Skeletal muscle tissue (tissue), 4 donors: ENCODE data around the gene COBLL1. TPM values are rescaled to one million over a fixed set of nuclear protein-coding genes. Genes with fewer than 3 reads are reported as not detected.
"Not testable (repeated sequence)": the region's sequence is repeated elsewhere in the genome, so short reads cannot be mapped to it uniquely, and the experiment has no call there.

Experiments
- H3K27ac ChIP-seq: one replicate; pipeline ENCODE4 v1.7.0; 2013; ENCODE audit warnings: mild to moderate bottlenecking, low read depth, low read length, inconsistent platforms
- H3K27me3 ChIP-seq, 3 donors: one replicate each; pipeline ENCODE4 v1.7.0; 2013; ENCODE audit warnings: low read length in 3 of 3; ENCODE audit not compliant: control insufficient read depth in 3 of 3, insufficient read depth in 3 of 3
- H3K36me3 ChIP-seq, 3 donors: one replicate each; pipeline ENCODE4 v1.7.0; 2013; ENCODE audit warnings: low read length in 3 of 3; ENCODE audit not compliant: control insufficient read depth in 3 of 3, insufficient read depth in 3 of 3
- H3K4me1 ChIP-seq, 3 donors: one replicate each; pipeline ENCODE4 v1.7.0; 2013; ENCODE audit warnings: low read length in 3 of 3, mild to moderate bottlenecking in 3 of 3; ENCODE audit not compliant: control insufficient read depth in 3 of 3, insufficient read depth in 3 of 3
- H3K4me3 ChIP-seq, 3 donors: one replicate each; pipeline ENCODE4 v1.7.0; 2013; ENCODE audit warnings: low read length in 3 of 3
- H3K9ac ChIP-seq, 3 donors: one replicate each; pipeline ENCODE4 v1.7.0; 2013; ENCODE audit warnings: low read length in 3 of 3, mild to moderate bottlenecking in 3 of 3, moderate library complexity in 2 of 3, low read depth in 1 of 3
- H3K9me3 ChIP-seq, 3 donors: one replicate each; pipeline ENCODE4 v1.7.0; 2013; ENCODE audit warnings: low read length in 3 of 3; ENCODE audit not compliant: control insufficient read depth in 3 of 3
- total RNA-seq: library from RNA; depleted of rRNA; stranded (reverse); fragments of >200 nt; gene quantifications from one replicate; pipeline ENCODE4 v1.2.3, GENCODE V29; 2014
- donor health status: Osteomylitis.

COBLL1 gene
- total RNA-seq, 1 donor from 2014 or later = 11.0 TPM

DNA sequence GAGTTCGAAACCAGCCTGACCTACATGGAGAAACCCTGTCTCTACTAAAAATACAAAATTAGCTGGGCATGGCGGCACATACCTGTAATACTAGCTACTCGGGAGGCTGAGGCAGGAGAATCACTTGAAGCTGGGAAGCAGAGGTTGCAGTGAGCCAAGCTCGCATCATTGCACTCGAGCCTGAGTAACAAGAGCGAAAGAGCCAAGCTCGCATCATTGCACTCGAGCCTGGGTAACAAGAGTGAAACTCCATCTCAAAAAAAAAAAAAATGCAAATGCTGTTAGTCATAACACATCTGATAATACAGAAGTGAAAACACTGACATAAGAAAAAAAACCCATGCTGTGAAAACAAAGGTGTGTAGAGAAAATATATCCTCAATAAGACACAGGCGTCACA, 80.4 kb downstream of the COBLL1 start:
- H3K9ac ChIP-seq, H3K27me3 ChIP-seq, H3K4me3 ChIP-seq, H3K4me1 ChIP-seq, H3K36me3 ChIP-seq, H3K27ac ChIP-seq, H3K9me3 ChIP-seq: not testable (repeated sequence)

DNA sequence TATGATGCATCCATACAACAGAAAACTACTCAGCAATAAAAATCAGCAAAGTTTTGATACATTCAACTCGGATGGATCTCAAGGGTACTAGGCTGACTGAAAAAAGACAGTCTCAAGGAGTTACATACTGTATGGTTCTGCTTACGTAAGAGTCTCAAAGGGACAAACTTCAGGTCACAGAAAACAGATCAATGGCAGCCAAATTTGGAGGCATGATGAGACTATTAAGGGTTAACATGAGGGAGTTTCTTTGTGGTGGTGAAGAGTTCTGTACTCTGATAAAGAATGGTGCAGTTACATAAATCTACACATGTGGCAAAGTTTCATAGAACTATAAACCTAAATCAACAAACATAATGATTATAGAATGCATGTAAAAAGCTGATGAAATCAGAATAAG, 81.4 kb downstream of the COBLL1 start:
- H3K9ac ChIP-seq = no peak overlapping the region
- H3K4me1 ChIP-seq = no peaks in the 10 kb centered on the region
- no peaks in the 10 kb centered on the region for H3K27me3 ChIP-seq
- H3K9me3 ChIP-seq = no peaks in the 10 kb centered on the region
- no peak overlapping the region for H3K4me3 ChIP-seq
- H3K27ac ChIP-seq = no peak overlapping the region
- no peaks in the 10 kb centered on the region for H3K36me3 ChIP-seq

DNA sequence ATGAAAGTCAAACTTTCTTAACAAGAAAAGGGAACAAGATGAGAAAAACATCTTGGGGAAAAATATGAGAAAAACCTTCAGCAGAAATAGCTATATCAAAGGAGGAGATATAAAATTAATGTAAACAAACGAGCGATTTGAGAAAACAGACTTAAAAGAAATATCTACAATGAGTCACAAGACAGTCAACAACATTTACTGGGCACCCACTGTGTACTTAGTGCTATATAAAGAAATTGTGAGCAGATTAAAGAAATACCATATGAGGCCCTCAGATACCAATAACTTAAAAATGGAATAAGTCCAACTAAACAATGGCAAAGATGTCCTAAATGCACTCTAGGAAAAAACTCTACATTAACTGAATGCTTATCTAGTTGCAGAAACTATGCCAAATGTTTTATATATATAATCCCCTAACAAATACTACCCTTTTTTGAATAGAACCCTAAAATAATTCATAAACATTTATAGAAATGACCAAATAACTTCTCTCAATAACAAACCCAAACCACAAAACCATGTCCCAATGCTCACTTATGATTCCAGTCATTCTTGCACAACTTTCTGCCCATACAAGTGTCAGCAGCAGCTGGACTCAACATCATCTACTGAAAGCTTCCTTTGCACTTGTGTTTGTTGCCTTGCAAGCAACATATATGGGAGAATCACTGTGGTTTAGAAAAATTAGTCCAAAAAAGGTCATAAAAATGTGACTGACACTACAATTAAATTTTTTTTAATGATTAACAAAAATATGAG, 83.5 kb downstream of the COBLL1 start:
- no peak overlapping the region for H3K9ac ChIP-seq
- H3K9me3 ChIP-seq = no peaks in the 10 kb centered on the region
- no peaks in the 10 kb centered on the region for H3K27me3 ChIP-seq
- no peak overlapping the region for H3K27ac ChIP-seq
- H3K4me3 ChIP-seq = no peak overlapping the region
- no peaks in the 10 kb centered on the region for H3K4me1 ChIP-seq
- no peaks in the 10 kb centered on the region for H3K36me3 ChIP-seq

DNA sequence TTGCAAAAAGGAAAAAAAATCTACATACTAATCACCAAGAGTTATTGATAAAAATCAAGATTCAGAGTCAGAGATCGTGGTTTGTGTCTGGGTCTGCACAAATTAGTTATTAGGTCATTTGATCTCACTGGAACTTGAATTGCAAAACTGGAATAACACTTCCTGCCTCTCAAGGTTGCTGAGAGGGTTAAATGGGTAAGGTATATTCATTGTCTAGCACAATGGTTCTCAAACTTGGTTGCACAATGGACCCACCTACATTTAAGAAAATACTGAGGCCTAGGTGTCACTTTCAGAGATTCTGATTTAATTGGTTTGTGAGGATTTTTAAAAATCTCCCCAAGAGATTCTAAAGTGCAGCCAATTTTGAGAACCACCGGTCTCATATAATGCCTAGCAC, 84.8 kb downstream of the COBLL1 start:
- no peaks in the 10 kb centered on the region for H3K36me3 ChIP-seq
- H3K9ac ChIP-seq = no peak overlapping the region
- no peak overlapping the region for H3K27ac ChIP-seq
- no peaks in the 10 kb centered on the region for H3K27me3 ChIP-seq
- no peak overlapping the region for H3K4me3 ChIP-seq
- peaks cover 0 to 2% (median 0%) of the 10 kb centered on the region in 3 donors for H3K4me1 ChIP-seq
- H3K9me3 ChIP-seq = no peaks in the 10 kb centered on the region

DNA sequence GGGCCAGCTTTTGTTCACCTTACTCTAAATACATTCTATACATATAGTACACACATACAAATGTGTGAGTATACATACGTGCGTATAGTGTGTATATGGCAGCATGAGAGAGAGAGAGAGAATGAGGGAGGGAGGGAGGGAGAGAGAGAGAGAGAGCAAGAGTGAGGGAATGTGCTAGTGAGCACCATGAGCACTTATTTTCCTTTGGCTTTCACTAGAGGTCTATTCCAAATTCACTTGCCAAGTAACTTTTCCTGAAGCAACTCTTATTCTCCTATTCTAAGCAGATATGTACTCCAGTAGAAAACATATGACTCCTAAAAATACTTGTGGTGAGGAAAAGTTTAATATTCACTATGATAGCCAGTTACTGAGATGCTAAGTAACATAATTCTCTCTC, 85.7 kb downstream of the COBLL1 start:
- Histone ChIP-seq H3K27me3 (no peaks in the 10 kb centered on the region), H3K9ac (no peak overlapping the region), H3K36me3 (no peaks in the 10 kb centered on the region), H3K4me3 (no peak overlapping the region), H3K27ac (no peak overlapping the region), H3K9me3 (no peaks in the 10 kb centered on the region), H3K4me1 (peaks cover 0 to 2% (median 0%) of the 10 kb centered on the region in 3 donors)

DNA sequence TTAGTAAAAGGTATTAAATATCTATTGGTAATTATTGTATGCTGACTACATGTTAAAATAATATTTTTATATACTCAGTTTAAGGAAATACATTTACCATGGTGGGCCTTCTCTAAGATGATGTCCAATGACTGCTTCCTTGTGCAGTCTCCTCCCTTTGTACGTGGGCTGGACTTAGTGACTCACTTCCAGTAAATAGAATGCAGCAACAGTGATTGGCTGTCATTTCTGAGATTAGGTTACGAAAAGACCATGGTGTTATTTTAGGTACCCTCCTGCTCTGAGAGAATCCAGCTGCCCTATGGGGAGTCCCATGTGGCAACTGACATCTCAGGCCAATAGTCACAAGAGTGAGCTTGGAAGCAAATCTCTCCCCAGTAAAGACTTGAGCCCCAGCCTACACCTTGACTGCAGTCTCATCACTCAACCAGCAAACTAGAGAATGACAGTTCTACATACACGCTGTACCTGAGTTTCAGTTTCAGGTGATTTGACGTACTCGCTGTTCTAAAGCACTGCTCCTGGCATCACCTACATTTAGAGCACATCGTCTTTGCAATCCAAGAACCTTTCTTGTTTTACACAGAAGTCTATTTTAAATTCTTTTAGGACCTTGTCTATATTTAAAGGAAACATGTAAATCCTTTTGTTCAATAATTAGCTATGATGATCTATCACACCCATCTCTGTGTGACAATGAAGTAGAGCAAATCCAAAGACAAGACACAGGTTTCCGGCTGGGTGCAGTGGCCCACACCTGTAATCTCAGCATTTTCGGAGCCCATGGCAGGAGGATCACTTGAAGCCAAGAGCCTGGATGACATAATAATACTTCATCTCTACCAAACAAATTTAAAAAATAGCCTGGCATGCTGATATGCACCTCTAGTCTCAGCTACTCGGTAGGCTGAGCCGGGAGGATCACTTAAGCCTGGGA, 87.2 kb downstream of the COBLL1 start:
- Histone ChIP-seq H3K9ac (no peak overlapping the region), H3K27me3 (no peaks in the 10 kb centered on the region), H3K36me3 (no peaks in the 10 kb centered on the region), H3K9me3 (no peaks in the 10 kb centered on the region), H3K4me3 (no peak overlapping the region), H3K4me1 (peaks cover 0 to 2% (median 0%) of the 10 kb centered on the region in 3 donors), H3K27ac (no peak overlapping the region)

DNA sequence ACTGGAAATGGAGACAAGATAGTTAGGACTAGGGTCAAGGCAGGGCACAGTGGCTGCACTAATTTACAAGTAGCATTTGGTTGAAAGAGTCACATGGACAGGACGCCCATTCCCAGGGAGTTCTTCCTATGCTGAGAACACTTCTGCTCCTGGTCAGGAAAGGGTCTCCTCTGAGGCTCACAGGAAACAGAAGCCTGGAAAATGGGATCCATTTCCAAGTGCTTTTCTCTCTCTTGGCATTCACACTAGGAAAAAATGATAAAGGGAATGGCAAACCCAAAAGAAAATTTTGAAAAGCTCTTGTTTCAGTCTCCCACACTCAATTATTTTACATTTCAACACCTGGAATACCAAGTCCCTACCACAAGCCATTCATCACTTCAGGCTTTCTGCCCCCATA, 88.7 kb downstream of the COBLL1 start:
- no peak overlapping the region for H3K9ac ChIP-seq
- no peak overlapping the region for H3K4me3 ChIP-seq
- H3K4me1 ChIP-seq = peaks cover 0 to 2% (median 0%) of the 10 kb centered on the region in 3 donors
- H3K27me3 ChIP-seq = no peaks in the 10 kb centered on the region
- no peaks in the 10 kb centered on the region for H3K9me3 ChIP-seq
- no peaks in the 10 kb centered on the region for H3K36me3 ChIP-seq
- H3K27ac ChIP-seq = no peak overlapping the region

DNA sequence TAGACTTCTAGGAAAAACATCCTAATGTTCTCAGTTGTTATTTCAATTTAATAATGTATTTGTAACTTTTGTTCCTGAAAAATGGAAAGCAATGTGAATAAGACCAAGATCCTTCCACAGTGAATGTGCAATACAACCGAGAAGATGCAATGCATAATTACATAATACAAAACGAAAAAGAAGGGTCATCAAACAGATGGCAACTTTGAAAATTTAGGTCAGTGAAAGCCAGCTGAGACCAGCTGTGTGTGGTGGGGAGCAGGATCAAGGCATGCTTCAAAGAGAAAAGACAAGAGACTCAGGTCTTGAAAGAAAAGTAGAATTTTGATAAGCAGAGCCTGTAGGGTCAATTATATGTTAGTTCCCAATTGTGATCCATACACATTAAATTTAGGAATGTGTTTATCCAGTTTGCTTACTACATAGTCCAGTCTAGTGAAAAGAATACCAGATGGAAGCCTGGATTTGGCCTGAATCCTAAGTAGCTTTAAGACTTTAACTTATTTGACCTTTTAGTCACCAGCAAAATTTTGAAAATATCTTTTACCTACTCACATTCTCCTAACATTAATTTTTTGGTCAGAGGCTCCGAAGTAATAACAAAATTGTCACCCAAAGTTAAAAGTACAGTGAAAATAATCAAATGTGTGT, 93.7 kb downstream of the COBLL1 start:
- no peaks in the 10 kb centered on the region for H3K27me3 ChIP-seq
- H3K36me3 ChIP-seq = no peaks in the 10 kb centered on the region
- no peak overlapping the region for H3K9ac ChIP-seq
- no peaks in the 10 kb centered on the region for H3K9me3 ChIP-seq
- peaks cover 0 to 2% (median 0%) of the 10 kb centered on the region in 3 donors for H3K4me1 ChIP-seq
- no peak overlapping the region for H3K4me3 ChIP-seq
- no peak overlapping the region for H3K27ac ChIP-seq

DNA sequence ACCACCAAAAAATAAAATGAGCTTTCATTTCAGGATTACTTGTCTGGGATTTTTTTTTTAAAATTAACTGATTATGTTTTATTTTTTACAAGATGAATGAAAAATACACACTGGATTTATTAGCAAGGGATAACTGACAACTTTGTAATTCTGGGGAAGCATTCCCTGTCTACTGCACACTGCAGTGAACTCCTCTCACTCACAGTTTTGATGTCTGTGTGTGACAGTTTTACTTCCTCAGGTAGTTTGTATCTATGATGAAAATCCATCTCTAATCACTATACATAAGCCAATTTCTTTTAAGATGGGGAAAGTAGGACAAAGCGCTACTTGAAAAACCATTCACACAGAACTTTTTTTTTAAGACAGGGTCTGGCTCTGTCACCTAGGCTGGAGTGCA, 94.5 kb downstream of the COBLL1 start:
- no peak overlapping the region for H3K27ac ChIP-seq
- H3K9ac ChIP-seq = no peak overlapping the region
- no peaks in the 10 kb centered on the region for H3K27me3 ChIP-seq
- H3K4me3 ChIP-seq = no peak overlapping the region
- no peaks in the 10 kb centered on the region for H3K36me3 ChIP-seq
- H3K4me1 ChIP-seq = no peaks in the 10 kb centered on the region
- H3K9me3 ChIP-seq = no peaks in the 10 kb centered on the region

DNA sequence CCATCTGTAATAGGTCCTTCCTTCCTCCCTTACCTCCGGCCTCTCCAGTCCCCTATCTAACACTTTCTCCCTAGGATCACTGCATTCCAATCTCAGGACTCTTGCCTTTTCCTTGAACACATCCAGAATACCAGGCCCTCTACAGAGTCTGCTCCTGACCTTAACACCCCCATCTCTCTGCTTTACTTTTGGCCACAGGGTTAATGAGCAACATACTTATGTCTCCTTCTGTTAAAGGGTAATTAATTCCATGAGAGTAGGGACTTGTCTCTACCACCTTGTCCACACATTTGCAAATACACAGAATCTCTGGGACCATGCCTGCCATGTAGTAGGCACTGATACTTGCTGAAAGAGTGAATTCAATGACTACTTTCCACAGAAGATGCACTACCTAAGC, 94.9 kb downstream of the COBLL1 start:
- Histone ChIP-seq H3K36me3 (no peaks in the 10 kb centered on the region), H3K4me3 (no peak overlapping the region), H3K4me1 (no peaks in the 10 kb centered on the region), H3K27me3 (no peaks in the 10 kb centered on the region), H3K9ac (no peak overlapping the region), H3K27ac (no peak overlapping the region), H3K9me3 (no peaks in the 10 kb centered on the region)
